ENCODE results near the gene ATG4B.

ATG4B gene

GRCh38 chr2:241695651-241696050 is 58.2 kb downstream of the ATG4B start:
- FAIRE-seq = no peak

- no peak for FAIRE-seq
These were observed 63.6 kb downstream of the ATG4B start for GRCh38 chr2:241701149-241701398.

- FAIRE-seq = no peak
These were observed 64.1 kb downstream of the ATG4B start, which contains the start of gene ING5 for GRCh38 chr2:241701399-241702154. Gene ING5 (plus strand): TSS chr2:241702039. CDS start chr2:241702066, 27 bp downstream.

GRCh38 chr2:241702155-241703031 is 64.9 kb downstream of the ATG4B start:
- FAIRE-seq = no peak

- no peak for FAIRE-seq
These were observed 65.6 kb downstream of the ATG4B start for GRCh38 chr2:241703032-241703604.

DNA sequence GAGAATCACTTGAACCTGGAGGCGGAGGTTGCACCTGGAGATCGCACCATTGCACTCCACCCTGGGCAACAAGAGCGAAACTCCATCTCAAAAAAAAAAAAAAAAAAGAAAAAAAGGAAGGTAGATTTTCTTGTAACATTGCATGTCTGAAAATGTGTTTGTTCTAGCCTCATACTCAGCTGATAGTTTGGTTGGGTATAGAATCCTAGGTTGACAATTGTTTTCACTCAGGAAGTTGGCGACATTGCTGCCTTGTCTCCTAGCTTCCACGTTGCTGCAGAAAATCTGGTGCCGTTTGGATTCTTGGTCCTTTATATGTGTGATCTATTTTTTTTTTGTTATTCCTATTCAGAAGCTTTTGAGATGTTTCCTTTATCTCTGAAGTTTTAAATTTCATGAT is 69.0 kb downstream of the ATG4B start:
- FAIRE-seq = no peak

GRCh38 chr2:241708879-241709278 is 71.4 kb downstream of the ATG4B start:
- no peak for FAIRE-seq

- no peak for FAIRE-seq
These were observed 81.6 kb downstream of the ATG4B start for GRCh38 chr2:241719093-241719492.

GRCh38 chr2:241720099-241720498 is 82.6 kb downstream of the ATG4B start:
- no peak for FAIRE-seq

- no peak for FAIRE-seq
These were observed 83.1 kb downstream of the ATG4B start for GRCh38 chr2:241720560-241720959.

- no peak for FAIRE-seq
These were observed 84.4 kb downstream of the ATG4B start for GRCh38 chr2:241721852-241722251.

GRCh38 chr2:241722896-241723454 is 85.5 kb downstream of the ATG4B start:
- no peak for FAIRE-seq

Measured in islet of Langerhans (tissue), 1 donor.